Left ventricle myocardium inferior (tissue), 1 donor: ENCODE results near the gene TMPRSS13. TPM values are rescaled to one million over a fixed set of nuclear protein-coding genes. Genes with fewer than 3 reads are reported as not detected.

ENCODE experiments used
- DNase-seq: peaks from one replicate; pipeline ENCODE4 v3.0.0-alpha.2; 2020
- H3K27ac ChIP-seq: fragments of 200-600 bp; replicated peaks from 2 replicates; pipeline ENCODE4 v1.8.0; 2021
- H3K27me3 ChIP-seq: fragments of 200-600 bp; 2 replicates; pipeline ENCODE4 v1.8.0; 2021; ENCODE audit warnings: low read depth
- H3K36me3 ChIP-seq: fragments of 200-600 bp; 2 replicates; pipeline ENCODE4 v1.8.0; 2021
- H3K4me1 ChIP-seq: fragments of 200-600 bp; 2 replicates; pipeline ENCODE4 v1.8.0; 2021
- H3K4me3 ChIP-seq: fragments of 200-600 bp; 2 replicates; pipeline ENCODE4 v1.8.0; 2021; ENCODE audit warnings: mild to moderate bottlenecking, moderate library complexity
- H3K9me3 ChIP-seq: fragments of 200-600 bp; replicated peaks from 2 replicates; pipeline ENCODE4 v1.8.0; 2021
- intact Hi-C: fragments of 100-400 bp; cut with micrococcal nuclease; formaldehyde crosslinking; loops from one replicate; pipeline ENCODE4 v1.11.0; 2022
- total RNA-seq: library from RNA; stranded (reverse); fragmentation: NEBNext Ultra II Directional; extraction: Animal tissue kit (Norgen Biotek cat#: 25700); gene quantifications from one replicate; pipeline ENCODE4 v1.2.1, GENCODE V29; 2021
- TF ChIP-seq, protein P1 (sequence below): fragments of 200-600 bp; IDR thresholded peaks from 2 replicates; pipeline ENCODE4 v1.8.0; 2021; ENCODE audit warnings: antibody characterized with exemption, mild to moderate bottlenecking, borderline replicate concordance
- donor health status: DM: no; HTN: yes; CAD: no; lungs with severe emphysema.

The TMPRSS13 gene
- total RNA-seq, 1 donor from 2014 or later, result not detected

GRCh38 chr11:117912497-117912896 is 16.7 kb downstream of the TMPRSS13 start:
- Histone ChIP-seq H3K27me3 (peaks cover 19% of the 10 kb centered on the region), H3K4me3 (no peak overlapping the region), H3K27ac (no peak overlapping the region), H3K9me3 (no peaks in the 10 kb centered on the region), H3K4me1 (peaks cover 2% of the 10 kb centered on the region), H3K36me3 (no peaks in the 10 kb centered on the region)
- intact Hi-C loops, result no loop called here
- no peak for DNase-seq
- TF ChIP-seq, protein P1, sequence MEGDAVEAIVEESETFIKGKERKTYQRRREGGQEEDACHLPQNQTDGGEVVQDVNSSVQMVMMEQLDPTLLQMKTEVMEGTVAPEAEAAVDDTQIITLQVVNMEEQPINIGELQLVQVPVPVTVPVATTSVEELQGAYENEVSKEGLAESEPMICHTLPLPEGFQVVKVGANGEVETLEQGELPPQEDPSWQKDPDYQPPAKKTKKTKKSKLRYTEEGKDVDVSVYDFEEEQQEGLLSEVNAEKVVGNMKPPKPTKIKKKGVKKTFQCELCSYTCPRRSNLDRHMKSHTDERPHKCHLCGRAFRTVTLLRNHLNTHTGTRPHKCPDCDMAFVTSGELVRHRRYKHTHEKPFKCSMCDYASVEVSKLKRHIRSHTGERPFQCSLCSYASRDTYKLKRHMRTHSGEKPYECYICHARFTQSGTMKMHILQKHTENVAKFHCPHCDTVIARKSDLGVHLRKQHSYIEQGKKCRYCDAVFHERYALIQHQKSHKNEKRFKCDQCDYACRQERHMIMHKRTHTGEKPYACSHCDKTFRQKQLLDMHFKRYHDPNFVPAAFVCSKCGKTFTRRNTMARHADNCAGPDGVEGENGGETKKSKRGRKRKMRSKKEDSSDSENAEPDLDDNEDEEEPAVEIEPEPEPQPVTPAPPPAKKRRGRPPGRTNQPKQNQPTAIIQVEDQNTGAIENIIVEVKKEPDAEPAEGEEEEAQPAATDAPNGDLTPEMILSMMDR, result no peak

GRCh38 chr11:117911694-117912093 is 17.5 kb downstream of the TMPRSS13 start:
- Histone ChIP-seq H3K9me3 (no peaks in the 10 kb centered on the region), H3K27ac (no peak overlapping the region), H3K27me3 (peaks cover 11% of the 10 kb centered on the region), H3K36me3 (no peaks in the 10 kb centered on the region), H3K4me3 (no peak overlapping the region), H3K4me1 (peaks cover 6% of the 10 kb centered on the region)
- no peak for DNase-seq
- TF ChIP-seq, protein P1, result no peak
- intact Hi-C loops, result no loop called here

DNA sequence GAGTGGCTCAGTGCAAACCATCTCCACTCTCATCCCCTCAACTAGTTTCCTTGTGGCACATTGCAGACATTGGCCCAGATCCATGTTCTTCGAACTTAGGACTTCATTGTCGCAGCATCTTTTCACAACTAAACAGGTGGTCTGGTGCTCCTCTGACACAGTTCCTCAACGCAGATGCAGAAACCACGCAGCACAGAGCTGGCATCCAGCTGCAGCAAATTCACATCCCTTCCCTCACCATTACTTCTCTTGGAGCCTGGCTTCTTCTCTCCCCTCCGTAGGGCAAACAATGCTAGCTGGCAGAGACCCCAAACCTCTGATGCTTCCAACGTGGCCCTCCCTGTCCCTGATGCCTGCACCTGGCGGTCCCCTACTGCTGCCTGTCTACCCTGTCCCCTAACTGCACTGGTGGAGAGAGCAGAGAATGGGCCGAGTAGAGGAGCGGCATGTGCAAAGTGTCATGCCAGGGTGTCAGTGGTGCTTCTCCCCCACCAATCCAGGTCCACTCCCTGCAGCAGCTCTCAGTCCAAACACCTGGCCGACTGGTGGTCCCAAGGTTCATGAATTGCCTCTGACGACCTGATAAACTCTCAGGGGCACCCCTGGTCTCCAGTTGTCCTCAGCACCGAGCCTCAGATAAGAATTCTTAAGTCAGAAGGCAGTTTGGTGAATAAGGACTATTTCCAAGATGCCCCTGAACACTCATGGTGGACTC is 18.1 kb downstream of the TMPRSS13 start:
- Histone ChIP-seq H3K36me3 (no peaks in the 10 kb centered on the region), H3K27ac (no peak overlapping the region), H3K4me1 (peaks cover 6% of the 10 kb centered on the region), H3K27me3 (peaks cover 11% of the 10 kb centered on the region), H3K9me3 (no peaks in the 10 kb centered on the region), H3K4me3 (no peak overlapping the region)
- TF ChIP-seq, protein P1, result no peak
- intact Hi-C loops, result no loop called here
- DNase-seq, result no peak

DNA sequence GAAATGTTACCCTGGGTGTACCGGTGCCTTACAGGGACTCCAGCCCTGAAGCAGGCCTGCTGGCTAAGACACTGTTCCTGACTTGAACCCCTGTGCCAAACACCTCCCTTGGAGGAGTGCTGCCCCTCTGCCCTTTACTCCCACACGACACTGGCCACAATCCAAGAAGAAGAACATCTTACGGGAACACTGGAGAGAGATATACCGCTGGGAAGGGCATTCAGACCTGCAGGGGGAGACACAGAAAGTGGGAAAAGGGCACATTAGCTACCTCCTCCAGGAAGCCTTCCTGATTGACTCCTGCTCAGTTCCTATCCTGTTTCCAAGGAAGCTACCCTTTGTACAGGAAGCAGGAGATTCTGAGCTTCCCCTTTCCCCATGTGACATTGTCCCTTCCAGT is 18.7 kb downstream of the TMPRSS13 start:
- no peaks in the 10 kb centered on the region for H3K36me3 ChIP-seq
- H3K27ac ChIP-seq, result no peak overlapping the region
- no peaks in the 10 kb centered on the region for H3K9me3 ChIP-seq
- intact Hi-C loops, result no loop called here
- peaks cover 6% of the 10 kb centered on the region for H3K4me1 ChIP-seq
- no peak for DNase-seq
- no peak overlapping the region for H3K4me3 ChIP-seq
- peaks cover 11% of the 10 kb centered on the region for H3K27me3 ChIP-seq
- TF ChIP-seq, protein P1, result no peak

GRCh38 chr11:117909611-117910382 is 19.4 kb downstream of the TMPRSS13 start:
- H3K27ac ChIP-seq, result no peak overlapping the region
- H3K4me1 ChIP-seq, result peaks cover 6% of the 10 kb centered on the region
- H3K4me3 ChIP-seq, result no peak overlapping the region
- DNase-seq, result no peak
- H3K36me3 ChIP-seq, result no peaks in the 10 kb centered on the region
- H3K9me3 ChIP-seq, result no peaks in the 10 kb centered on the region
- peaks cover 11% of the 10 kb centered on the region for H3K27me3 ChIP-seq
- intact Hi-C loops, result loop anchor here (10.0 kb wide), 1 partner anchor 65 kb away; no protein-coding TSS in a partner anchor
- TF ChIP-seq, protein P1, result no peak
